HepG2 (cell line): ENCODE data around the gene COMMD10. TPM values are rescaled to one million over a fixed set of nuclear protein-coding genes. Genes with fewer than 3 reads are reported as not detected.

ENCODE experiments used
- ATAC-seq: fragments of 200-7000 bp; cut with Tn5 transposase; 3 replicates; pipeline ENCODE4 v1.9.1; 2020; ENCODE audit warnings: mild to moderate bottlenecking, moderate library complexity
- BruUV-seq: library from RNA; stranded (reverse); fragments of 400-500 nt; replicated peaks from 2 replicates; lab custom pipeline; 2021; lab: Mats Ljungman, UMichigan
- CTCF ChIA-PET: fragments of 300-600 bp; formaldehyde crosslinking; extraction: SDS; loops from one replicate; lab custom pipeline; 2021; ENCODE audit warnings: low total read pairs, inconsistent platforms, low intra/inter-chr PET ratio; lab: Yijun Ruan, JAX
- POLR2A ChIA-PET: fragments of 350-600 bp; sonication (Branson Sonifier 250); formaldehyde crosslinking; loops from one replicate; lab custom pipeline; 2020; ENCODE audit warnings: antibody characterized with exemption, inconsistent platforms; lab: Yijun Ruan, JAX
- DNase-seq: peaks from one replicate; pipeline ENCODE4 v3.0.0-alpha.2; 2015; ENCODE audit warnings: low spot score
- FAIRE-seq: peaks from 3 replicates; lab custom pipeline; 2011; peaks lifted over from hg19 to GRCh38; lab: Jason Lieb, UNC
- H2AFZ ChIP-seq: one replicate; pipeline ENCODE4 v1.6.1; 2011; ENCODE audit warnings: low read length, inconsistent platforms
- H3K27ac ChIP-seq: fragments of 300-600 bp; 3 replicates; pipeline ENCODE4 v1.8.0; 2011; ENCODE audit warnings: mixed run types, mild to moderate bottlenecking, mixed read lengths, low read length, inconsistent platforms; ENCODE audit not compliant: insufficient read depth; ENCODE audit errors: extremely low read length
- H3K27me3 ChIP-seq, 2 experiments: fragments of 200-600 bp in 1 of 2; 2 replicates in 1 of 2; 3 replicates in 1 of 2; pipeline versions ENCODE4 v1.6.0 to v1.8.0; 2011; ENCODE audit warnings: low read length in 2 of 2, mild to moderate bottlenecking in 2 of 2, moderate library complexity in 2 of 2, inconsistent platforms in 1 of 2; ENCODE audit not compliant: insufficient read depth in 2 of 2, control insufficient read depth in 1 of 2
- H3K36me3 ChIP-seq, 2 experiments: fragments of 200-600 bp in 1 of 2; replicated peaks in 1 of 2; 2 replicates in 1 of 2; 3 replicates in 1 of 2; pipeline versions ENCODE4 v1.5.1 to v1.8.0; 2011; ENCODE audit warnings: low read length in 2 of 2, inconsistent platforms in 1 of 2; ENCODE audit not compliant: insufficient read depth in 2 of 2, control insufficient read depth in 1 of 2
- H3K4me1 ChIP-seq: 2 replicates; pipeline ENCODE4 v1.5.1; 2012; ENCODE audit warnings: low read length, inconsistent platforms; ENCODE audit not compliant: insufficient read depth
- H3K4me2 ChIP-seq: 2 replicates; pipeline ENCODE4 v1.6.0; 2011; ENCODE audit warnings: low read depth, low read length, inconsistent platforms
- H3K4me3 ChIP-seq, 3 experiments: fragments of 200-600 bp in 1 of 3; sonication (generic), shearing (Covaris generic) in 1 of 3; replicated peaks in 1 of 3; 2 replicates each; pipeline ENCODE4 v1.5.1; 2011 to 2016; ENCODE audit warnings: low read length in 3 of 3, inconsistent platforms in 2 of 3, low read depth in 2 of 3, mild to moderate bottlenecking in 2 of 3, control low read depth in 1 of 3, mixed read lengths in 1 of 3; ENCODE audit not compliant: insufficient read depth in 1 of 3
- H3K79me2 ChIP-seq: one replicate; pipeline ENCODE4 v1.6.1; 2011; ENCODE audit warnings: low read length, inconsistent platforms; ENCODE audit not compliant: insufficient read depth
- H3K9ac ChIP-seq: 2 replicates; pipeline ENCODE4 v1.6.0; 2011; ENCODE audit warnings: mild to moderate bottlenecking, low read depth, low read length, inconsistent platforms; ENCODE audit not compliant: insufficient read depth
- H3K9me3 ChIP-seq: 2 replicates; pipeline ENCODE4 v1.5.1; 2012; ENCODE audit warnings: mild to moderate bottlenecking, low read length
- H4K20me1 ChIP-seq: 2 replicates; pipeline ENCODE4 v1.6.0; 2011; ENCODE audit warnings: inconsistent platforms, mild to moderate bottlenecking, low read length, moderate library complexity; ENCODE audit not compliant: insufficient read depth
- ARNTL ChIP-seq: sonication (generic); formaldehyde crosslinking; IDR thresholded peaks from 2 replicates; pipeline ENCODE4 v1.4.0; 2020; ENCODE audit warnings: mild to moderate bottlenecking, missing genetic modification reagents
- ELF1 ChIP-seq: sonication (generic); formaldehyde crosslinking; IDR thresholded peaks from 2 replicates; pipeline ENCODE4 v1.4.0; 2020; ENCODE audit warnings: missing genetic modification reagents
- HMGA1 ChIP-seq: sonication (generic); formaldehyde crosslinking; conservative IDR thresholded peaks from 2 replicates; pipeline ENCODE4 v1.4.0; 2020; ENCODE audit warnings: missing genetic modification reagents
- KAT8 ChIP-seq: IDR thresholded peaks from 2 replicates; pipeline ENCODE4 v1.6.1; 2016; ENCODE audit warnings: missing genetic modification reagents, missing compliant biosample characterization
- KDM1A ChIP-seq: IDR thresholded peaks from 2 replicates; pipeline ENCODE4 v1.6.1; 2016; ENCODE audit warnings: missing compliant biosample characterization
- KDM6A ChIP-seq: IDR thresholded peaks from 2 replicates; pipeline ENCODE4 v1.6.1; 2016; ENCODE audit warnings: low read depth
- NCOR1 ChIP-seq: fragments of 200-600 bp; sonication (generic); IDR thresholded peaks from 2 replicates; pipeline ENCODE4 v1.7.0; 2017; ENCODE audit warnings: antibody characterized with exemption, low read length, borderline replicate concordance
- NFE2L2 ChIP-seq: fragments of 150-350 bp; IDR thresholded peaks from 2 replicates; pipeline ENCODE4 v1.6.1; 2014; ENCODE audit warnings: low read length
- SMAD9 ChIP-seq: sonication (generic); formaldehyde crosslinking; IDR thresholded peaks from 2 replicates; pipeline ENCODE4 v1.5.1; 2020; ENCODE audit warnings: mild to moderate bottlenecking, missing genetic modification reagents
- TCF7 ChIP-seq: sonication (generic); IDR thresholded peaks from 2 replicates; pipeline ENCODE4 v1.6.1; 2016; ENCODE audit warnings: antibody characterized with exemption, low read depth
- ZFP36L1 ChIP-seq: sonication (generic); formaldehyde crosslinking; IDR thresholded peaks from 2 replicates; pipeline ENCODE4 v1.8.0; 2022; ENCODE audit warnings: mild to moderate bottlenecking, missing genetic modification reagents, moderate library complexity
- ZFP36L2 ChIP-seq: sonication (generic); formaldehyde crosslinking; IDR thresholded peaks from 2 replicates; pipeline ENCODE4 v1.4.0; 2020; ENCODE audit warnings: missing genetic modification reagents
- ZFP62 ChIP-seq: sonication (generic); formaldehyde crosslinking; IDR thresholded peaks from 2 replicates; pipeline ENCODE4 v1.4.0; 2020; ENCODE audit warnings: missing genetic modification reagents
- ZFP90 ChIP-seq: sonication (generic); formaldehyde crosslinking; IDR thresholded peaks from 2 replicates; pipeline ENCODE4 v1.8.0; 2022; ENCODE audit warnings: missing genetic modification reagents, mild to moderate bottlenecking, inconsistent platforms, borderline replicate concordance
- ZMYM4 ChIP-seq: sonication (generic); formaldehyde crosslinking; IDR thresholded peaks from 2 replicates; pipeline ENCODE4 v1.8.1; 2023; ENCODE audit warnings: mild to moderate bottlenecking, missing genetic modification reagents
- ZNF207 ChIP-seq: fragments of 450-650 bp; IDR thresholded peaks from 2 replicates; pipeline ENCODE4 v1.6.1; 2016; ENCODE audit warnings: antibody characterized with exemption, borderline replicate concordance
- ZNF432 ChIP-seq: sonication (generic); formaldehyde crosslinking; IDR thresholded peaks from 2 replicates; pipeline ENCODE4 v1.5.0; 2020; ENCODE audit warnings: missing genetic modification reagents, mild to moderate bottlenecking, borderline replicate concordance
- ZNF589 ChIP-seq: sonication (generic); formaldehyde crosslinking; conservative IDR thresholded peaks from 2 replicates; pipeline ENCODE4 v1.8.0; 2022; ENCODE audit warnings: mild to moderate bottlenecking, moderate library complexity, missing genetic modification reagents
- ZNF773 ChIP-seq: sonication (generic); formaldehyde crosslinking; IDR thresholded peaks from 2 replicates; pipeline ENCODE4 v1.4.0; 2020; ENCODE audit warnings: missing genetic modification reagents, borderline replicate concordance
- WGBS: methylation state at CpG from one replicate; pipeline ENCODE4 v1.1.6; 2017; ENCODE audit warnings: low lambda C conversion rate; 5-methylcytosine and 5-hydroxymethylcytosine counted together
- in situ Hi-C: cut with HindIII; loops from 2 replicates; pipeline ENCODE4 v1.10.0; 2017; ENCODE audit warnings: low pct_unique_long_range_greater_than_20kb; ENCODE audit not compliant: extremely low pct_ligation_motif_present
- intact Hi-C: fragments of 100-400 bp; cut with micrococcal nuclease; formaldehyde crosslinking; loops from one replicate; pipeline ENCODE4 v1.10.0; 2022; ENCODE audit not compliant: unreplicated experiment
- polyA plus RNA-seq, 8 experiments: library from polyadenylated mRNA; depleted of rRNA in 3 of 8; stranded (reverse) in 7 of 8; unstranded in 1 of 8; fragments of >200 nt; fragmentation: Illumina TruSeq in 4 of 8; extraction: Trizol in 4 of 8; gene quantifications; 2 replicates each; pipeline versions ENCODE4 v1.2.1 to v1.2.3, GENCODE V29; 2011 to 2016; ENCODE audit warnings: low read depth in 4 of 8, missing spikeins in 1 of 8, mixed read lengths in 1 of 8; ENCODE audit not compliant: insufficient read depth in 1 of 8
- total RNA-seq, 5 experiments: library from RNA; depleted of rRNA; stranded (reverse); fragments of >200 nt; fragmentation: Illumina TruSeq; extraction: Trizol; gene quantifications; 2 replicates each; pipeline ENCODE4 v1.2.3, GENCODE V29; 2016; ENCODE audit warnings: low read depth in 1 of 5
- TF ChIP-seq, protein P1 (sequence below): sonication (generic); formaldehyde crosslinking; IDR thresholded peaks from 2 replicates; pipeline ENCODE4 v1.4.0; 2020; ENCODE audit warnings: mild to moderate bottlenecking, missing genetic modification reagents
- TF ChIP-seq, protein P2 (sequence below): IDR thresholded peaks from 2 replicates; pipeline ENCODE4 v1.6.1; 2016; ENCODE audit warnings: mild to moderate bottlenecking

COMMD10 gene
- total and polyA plus RNA-seq, 2 of the 13 experiments (the other 11 are each of a cell fraction or from before 2014, with no cell fraction given): 16.9 to 39.3 TPM

DNA sequence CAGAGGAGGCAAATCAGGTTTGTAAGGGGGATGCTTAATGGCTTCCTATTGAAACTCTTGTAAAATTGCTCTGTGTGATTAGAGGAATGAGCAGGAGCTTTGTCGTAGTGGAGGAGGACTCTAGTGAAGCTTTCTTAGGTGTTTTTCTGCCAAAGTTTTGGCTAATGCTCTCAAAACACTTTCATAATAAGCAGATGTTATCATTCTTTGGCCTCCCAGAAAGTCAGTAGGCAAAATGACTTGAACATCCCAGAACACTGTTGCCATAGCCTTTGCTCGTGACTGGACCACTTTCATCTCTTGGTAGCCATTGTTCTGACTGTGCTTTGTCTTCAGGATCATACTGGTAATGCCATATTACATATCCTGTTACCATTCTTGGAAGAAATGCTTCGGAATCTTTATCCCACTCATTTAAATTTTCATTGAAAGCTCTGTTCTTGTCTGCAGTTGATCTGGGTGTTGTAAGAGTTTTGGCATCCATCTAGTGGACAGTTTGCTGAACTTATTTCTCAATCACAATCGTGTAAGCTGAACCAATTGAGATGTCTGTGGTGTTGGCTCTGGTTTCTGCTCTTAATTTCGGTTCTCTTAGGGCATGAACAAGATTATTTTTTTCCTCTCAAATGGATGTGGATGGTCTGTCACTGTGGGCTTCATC is 187.6 kb downstream of the COMMD10 start (continued):
- TF ChIP-seq, protein P1, sequence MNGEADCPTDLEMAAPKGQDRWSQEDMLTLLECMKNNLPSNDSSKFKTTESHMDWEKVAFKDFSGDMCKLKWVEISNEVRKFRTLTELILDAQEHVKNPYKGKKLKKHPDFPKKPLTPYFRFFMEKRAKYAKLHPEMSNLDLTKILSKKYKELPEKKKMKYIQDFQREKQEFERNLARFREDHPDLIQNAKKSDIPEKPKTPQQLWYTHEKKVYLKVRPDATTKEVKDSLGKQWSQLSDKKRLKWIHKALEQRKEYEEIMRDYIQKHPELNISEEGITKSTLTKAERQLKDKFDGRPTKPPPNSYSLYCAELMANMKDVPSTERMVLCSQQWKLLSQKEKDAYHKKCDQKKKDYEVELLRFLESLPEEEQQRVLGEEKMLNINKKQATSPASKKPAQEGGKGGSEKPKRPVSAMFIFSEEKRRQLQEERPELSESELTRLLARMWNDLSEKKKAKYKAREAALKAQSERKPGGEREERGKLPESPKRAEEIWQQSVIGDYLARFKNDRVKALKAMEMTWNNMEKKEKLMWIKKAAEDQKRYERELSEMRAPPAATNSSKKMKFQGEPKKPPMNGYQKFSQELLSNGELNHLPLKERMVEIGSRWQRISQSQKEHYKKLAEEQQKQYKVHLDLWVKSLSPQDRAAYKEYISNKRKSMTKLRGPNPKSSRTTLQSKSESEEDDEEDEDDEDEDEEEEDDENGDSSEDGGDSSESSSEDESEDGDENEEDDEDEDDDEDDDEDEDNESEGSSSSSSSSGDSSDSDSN (CRISPR knock-in tag): no peak
- TF ChIP-seq, protein P2, sequence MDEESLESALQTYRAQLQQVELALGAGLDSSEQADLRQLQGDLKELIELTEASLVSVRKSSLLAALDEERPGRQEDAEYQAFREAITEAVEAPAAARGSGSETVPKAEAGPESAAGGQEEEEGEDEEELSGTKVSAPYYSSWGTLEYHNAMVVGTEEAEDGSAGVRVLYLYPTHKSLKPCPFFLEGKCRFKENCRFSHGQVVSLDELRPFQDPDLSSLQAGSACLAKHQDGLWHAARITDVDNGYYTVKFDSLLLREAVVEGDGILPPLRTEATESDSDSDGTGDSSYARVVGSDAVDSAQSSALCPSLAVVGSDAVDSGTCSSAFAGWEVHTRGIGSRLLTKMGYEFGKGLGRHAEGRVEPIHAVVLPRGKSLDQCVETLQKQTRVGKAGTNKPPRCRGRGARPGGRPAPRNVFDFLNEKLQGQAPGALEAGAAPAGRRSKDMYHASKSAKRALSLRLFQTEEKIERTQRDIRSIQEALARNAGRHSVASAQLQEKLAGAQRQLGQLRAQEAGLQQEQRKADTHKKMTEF (CRISPR knock-in tag): no peak
- TF ChIP-seq NCOR1 (no peak), ZFP62 (no peak), ZFP90 (no peak), ZNF589 (CRISPR knock-in tag) (no peak), ZNF207 (no peak)

DNA sequence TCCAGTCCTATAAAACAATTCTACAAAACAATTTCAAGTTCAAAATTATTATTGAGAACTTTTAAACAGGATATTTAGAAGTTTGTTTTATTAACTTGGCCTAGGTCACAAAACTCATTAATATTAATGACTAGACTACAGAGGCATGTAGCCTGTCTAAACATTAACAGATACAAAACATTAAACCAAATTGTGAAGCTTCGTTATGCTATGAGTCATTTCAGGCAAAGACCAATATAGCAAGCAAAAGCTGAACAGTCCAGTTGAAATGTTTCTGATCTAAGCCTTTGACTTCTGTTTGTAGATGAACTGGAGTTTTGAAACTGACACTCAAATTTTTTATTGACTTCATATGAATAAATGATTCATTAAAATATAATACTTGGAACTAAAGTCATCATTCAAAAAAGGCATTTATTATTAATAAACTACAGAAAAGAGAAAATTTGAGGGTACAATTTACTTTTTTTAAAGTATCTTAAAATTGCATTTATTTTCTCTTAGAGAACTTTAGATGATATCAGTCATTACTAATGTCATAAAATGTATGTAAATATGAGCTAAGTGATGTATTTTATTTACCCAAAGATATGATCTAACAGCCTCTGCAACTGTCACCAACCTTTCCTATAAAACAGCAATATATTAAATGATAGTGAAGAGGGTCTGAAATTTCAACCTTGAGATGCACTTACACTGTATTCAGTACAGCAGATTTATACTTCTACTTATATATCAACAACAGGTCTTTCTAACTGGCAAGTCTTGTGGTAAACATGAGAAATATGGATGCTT is 188.8 kb downstream of the COMMD10 start:
- intact Hi-C loops: no loop called here
- no TSS peak for BruUV-seq
- POLR2A ChIA-PET: no interaction called here
- H3K4me2 ChIP-seq: no peak overlapping the region
- H3K4me3 ChIP-seq: no peak overlapping the region
- no peak overlapping the region for H2AFZ ChIP-seq
- no peaks in the 10 kb centered on the region for H3K79me2 ChIP-seq
- H3K27ac ChIP-seq: no peak overlapping the region
- H3K27me3 ChIP-seq: no peaks in the 10 kb centered on the region
- no peaks in the 10 kb centered on the region; a peak in 1 of 5 replicates for H3K36me3 ChIP-seq
- H3K9me3 ChIP-seq: peaks cover 11% of the 10 kb centered on the region
- in situ Hi-C loops: no loop called here
- CTCF ChIA-PET: no interaction called here
- ATAC-seq (no peak), FAIRE-seq (no peak), DNase-seq (no peak)
- H3K9ac ChIP-seq: no peak overlapping the region
- 93% methylated on average over 1 of the region's 1 CpG for WGBS
- H3K4me1 ChIP-seq: no peaks in the 10 kb centered on the region
- no peaks in the 10 kb centered on the region for H4K20me1 ChIP-seq
- TF ChIP-seq ZMYM4 (CRISPR knock-in tag) (no peak), ARNTL (no peak), SMAD9 (no peak), ELF1 (CRISPR knock-in tag) (no peak), HMGA1 (CRISPR knock-in tag) (no peak), ZFP36L2 (CRISPR knock-in tag) (no peak), KDM6A (CRISPR knock-in tag) (no peak), NFE2L2 (no peak), TCF7 (no peak), ZNF432 (CRISPR knock-in tag) (no peak), KDM1A (no peak), KAT8 (CRISPR knock-in tag) (no peak), ZFP36L1 (no peak), ZNF773 (no peak)
